Measurements from ENCODE around the gene BCAS3. TPM values are rescaled to one million over a fixed set of nuclear protein-coding genes. Genes with fewer than 3 reads are reported as not detected.

Gene BCAS3
- total and polyA plus RNA-seq, 2 donors (not counting 1 experiment from before 2014, with no cell fraction given): 13.9 to 73.4 TPM

DNA sequence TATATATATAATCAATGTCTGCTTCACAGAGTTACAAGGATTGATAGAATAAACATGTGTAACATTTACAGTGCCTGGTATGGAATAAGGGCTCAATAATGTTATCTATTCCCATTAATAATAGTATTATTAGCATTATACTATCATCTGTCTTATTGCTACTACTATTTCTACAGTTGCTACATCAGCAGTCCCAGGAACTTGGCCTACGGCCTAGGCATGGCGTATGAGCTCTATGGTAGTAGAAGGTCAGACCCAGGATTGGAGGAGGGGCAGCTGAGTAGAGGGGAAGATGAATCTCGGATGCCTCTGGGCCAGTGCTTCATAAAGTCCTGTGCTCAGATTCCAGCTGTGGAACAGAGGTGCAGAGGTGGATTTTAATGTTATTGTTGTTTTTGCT, 575.7 kb downstream of the BCAS3 start:
- POLR2A ChIA-PET: no interaction called here

DNA sequence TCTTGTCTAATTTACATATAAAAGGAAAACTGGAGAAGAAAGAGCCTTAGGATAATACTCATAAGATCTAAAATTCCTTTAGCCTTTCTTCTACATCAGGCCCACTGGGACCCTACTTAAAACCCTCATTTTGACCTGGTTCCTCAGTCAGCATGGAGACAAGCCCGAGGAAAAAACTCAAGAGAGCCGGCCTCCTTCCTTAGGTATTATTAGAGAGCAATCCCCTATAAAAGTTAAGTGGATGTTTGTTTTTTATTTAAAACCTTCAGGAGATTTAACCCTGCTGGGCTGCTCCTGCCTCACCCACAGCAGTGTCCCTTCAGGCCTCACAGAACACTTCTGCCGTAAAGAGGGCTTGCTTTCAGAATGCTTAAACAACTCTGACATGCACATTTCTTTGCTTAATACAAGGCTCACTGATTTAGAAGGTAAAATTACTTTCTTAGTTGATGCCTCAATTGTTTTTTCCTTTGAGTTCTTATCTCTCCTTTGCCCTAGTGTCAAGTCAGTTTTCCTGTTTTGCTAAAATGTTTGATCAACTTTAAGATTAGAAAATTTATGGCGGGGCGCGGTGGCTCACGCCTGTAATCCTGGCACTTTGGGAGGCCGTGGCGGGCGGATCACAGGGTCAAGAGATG, 576.4 kb downstream of the BCAS3 start:
- H3K4me3 ChIP-seq (ENCODE audit: control extremely low read depth in 1 of 5, extremely low read depth in 1 of 5, insufficient read depth in 1 of 5, low read depth in 2 of 5, low read length in 4 of 5): no peak overlapping the region
- DNase-seq (no peak), ATAC-seq (ENCODE audit: low read depth) (no peak)
- H3K27ac ChIP-seq (ENCODE audit: low read length in 2 of 2): no peak overlapping the region
- Mint-ChIP-seq H3K27me3 (no peaks in the 10 kb centered on the region), H3K27ac (no peak overlapping the region), H3K4me3 (no peak overlapping the region), H3K9me3 (ENCODE audit: insufficient read depth) (no peaks in the 10 kb centered on the region), H3K4me1 (peaks cover 14% of the 10 kb centered on the region)
- no peaks in the 10 kb centered on the region for H3K9me3 ChIP-seq (ENCODE audit: control extremely low read depth in 1 of 3, control insufficient read depth in 2 of 3, insufficient read depth in 1 of 3, low read length in 2 of 3)
- H3K27me3 ChIP-seq (replicated peaks in 1 of 4; ENCODE audit: control extremely low read depth in 1 of 4, control insufficient read depth in 3 of 4, insufficient read depth in 4 of 4, low read length in 3 of 4): no peaks in the 10 kb centered on the region
- H3K4me1 ChIP-seq (ENCODE audit: control insufficient read depth in 2 of 2, insufficient read depth in 2 of 2, low read length in 2 of 2): no peaks in the 10 kb centered on the region
- no peaks in the 10 kb centered on the region for H3K36me3 ChIP-seq (replicated peaks in 1 of 2; ENCODE audit: control extremely low read depth in 1 of 2, control insufficient read depth in 1 of 2, extremely low read depth in 1 of 2, insufficient read depth in 2 of 2, low read length in 1 of 2)
- intact Hi-C loops (cut with micrococcal nuclease): no loop called here
- CTCF ChIA-PET: no interaction called here
- no peak overlapping the region for H2AFZ ChIP-seq (ENCODE audit: insufficient read depth, low read depth, low read length, poor library complexity, severe bottlenecking)
- H3K79me2 ChIP-seq (ENCODE audit: control insufficient read depth, insufficient read depth, low read length): no peaks in the 10 kb centered on the region
- no CpG with 5 or more reads among the region's 10 CpGs for WGBS (ENCODE audit: insufficient coverage)
- H3K4me2 ChIP-seq (replicated peaks; ENCODE audit: low read depth, low read length, poor library complexity, severe bottlenecking): no peak overlapping the region
- no peak overlapping the region for H3K9ac ChIP-seq (ENCODE audit: low read length)
- no peaks in the 10 kb centered on the region for H4K20me1 ChIP-seq (ENCODE audit: control insufficient read depth, insufficient read depth, low read length, poor library complexity, severe bottlenecking)
- TF ChIP-seq, protein P1, sequence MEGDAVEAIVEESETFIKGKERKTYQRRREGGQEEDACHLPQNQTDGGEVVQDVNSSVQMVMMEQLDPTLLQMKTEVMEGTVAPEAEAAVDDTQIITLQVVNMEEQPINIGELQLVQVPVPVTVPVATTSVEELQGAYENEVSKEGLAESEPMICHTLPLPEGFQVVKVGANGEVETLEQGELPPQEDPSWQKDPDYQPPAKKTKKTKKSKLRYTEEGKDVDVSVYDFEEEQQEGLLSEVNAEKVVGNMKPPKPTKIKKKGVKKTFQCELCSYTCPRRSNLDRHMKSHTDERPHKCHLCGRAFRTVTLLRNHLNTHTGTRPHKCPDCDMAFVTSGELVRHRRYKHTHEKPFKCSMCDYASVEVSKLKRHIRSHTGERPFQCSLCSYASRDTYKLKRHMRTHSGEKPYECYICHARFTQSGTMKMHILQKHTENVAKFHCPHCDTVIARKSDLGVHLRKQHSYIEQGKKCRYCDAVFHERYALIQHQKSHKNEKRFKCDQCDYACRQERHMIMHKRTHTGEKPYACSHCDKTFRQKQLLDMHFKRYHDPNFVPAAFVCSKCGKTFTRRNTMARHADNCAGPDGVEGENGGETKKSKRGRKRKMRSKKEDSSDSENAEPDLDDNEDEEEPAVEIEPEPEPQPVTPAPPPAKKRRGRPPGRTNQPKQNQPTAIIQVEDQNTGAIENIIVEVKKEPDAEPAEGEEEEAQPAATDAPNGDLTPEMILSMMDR (IDR thresholded peaks at IDR 0.05): no peak
- TF ChIP-seq EZH2 (IDR thresholded peaks at IDR 0.05; ENCODE audit: borderline replicate concordance, insufficient read depth, low read depth, low read length, poor library complexity, severe bottlenecking): no peak
- POLR2A ChIA-PET: no interaction called here

More for the DNA sequence above, 575.7 kb downstream of the BCAS3 start:
- intact Hi-C loops (cut with micrococcal nuclease): no loop called here
- DNase-seq (no peak), ATAC-seq (ENCODE audit: low read depth) (no peak)
- H3K9ac ChIP-seq (ENCODE audit: low read length): no peak overlapping the region
- no peak overlapping the region for H2AFZ ChIP-seq (ENCODE audit: insufficient read depth, low read depth, low read length, poor library complexity, severe bottlenecking)
- Mint-ChIP-seq H3K27ac (no peak overlapping the region), H3K9me3 (ENCODE audit: insufficient read depth) (no peaks in the 10 kb centered on the region), H3K27me3 (no peaks in the 10 kb centered on the region), H3K4me3 (no peak overlapping the region), H3K4me1 (peaks cover 14% of the 10 kb centered on the region)
- TF ChIP-seq, protein P1 (IDR thresholded peaks at IDR 0.05): no peak
- no peak for TF ChIP-seq EZH2 (IDR thresholded peaks at IDR 0.05; ENCODE audit: borderline replicate concordance, insufficient read depth, low read depth, low read length, poor library complexity, severe bottlenecking)
- H3K36me3 ChIP-seq (replicated peaks in 1 of 2; ENCODE audit: control extremely low read depth in 1 of 2, control insufficient read depth in 1 of 2, extremely low read depth in 1 of 2, insufficient read depth in 2 of 2, low read length in 1 of 2): no peaks in the 10 kb centered on the region
- CTCF ChIA-PET: no interaction called here
- WGBS (ENCODE audit: insufficient coverage): 100% methylated on average over 3 of the region's 3 CpGs
- H3K27me3 ChIP-seq (replicated peaks in 1 of 4; ENCODE audit: control extremely low read depth in 1 of 4, control insufficient read depth in 3 of 4, insufficient read depth in 4 of 4, low read length in 3 of 4): no peaks in the 10 kb centered on the region
- no peak overlapping the region for H3K4me2 ChIP-seq (replicated peaks; ENCODE audit: low read depth, low read length, poor library complexity, severe bottlenecking)
- H3K79me2 ChIP-seq (ENCODE audit: control insufficient read depth, insufficient read depth, low read length): no peaks in the 10 kb centered on the region
- H3K9me3 ChIP-seq (ENCODE audit: control extremely low read depth in 1 of 3, control insufficient read depth in 2 of 3, insufficient read depth in 1 of 3, low read length in 2 of 3): no peaks in the 10 kb centered on the region
- no peaks in the 10 kb centered on the region for H3K4me1 ChIP-seq (ENCODE audit: control insufficient read depth in 2 of 2, insufficient read depth in 2 of 2, low read length in 2 of 2)
- no peak overlapping the region for H3K27ac ChIP-seq (ENCODE audit: low read length in 2 of 2)
- no peaks in the 10 kb centered on the region for H4K20me1 ChIP-seq (ENCODE audit: control insufficient read depth, insufficient read depth, low read length, poor library complexity, severe bottlenecking)
- H3K4me3 ChIP-seq (ENCODE audit: control extremely low read depth in 1 of 5, extremely low read depth in 1 of 5, insufficient read depth in 1 of 5, low read depth in 2 of 5, low read length in 4 of 5): no peak overlapping the region
